CD4-positive, alpha-beta T cell (primary cell): Measurements from ENCODE around the gene CD63. TPM values are rescaled to one million over a fixed set of nuclear protein-coding genes. Genes with fewer than 3 reads are reported as not detected.
A peak's percentile ranks its signal among the peaks of the same experiment; 100 is the strongest.
"Not testable (repeated sequence)": the region's sequence is repeated elsewhere in the genome, so short reads cannot be mapped to it uniquely, and the experiment has no call there.

Experiments
- ATAC-seq: fragments of 200-7000 bp; cut with Tn5 transposase; one replicate; pipeline ENCODE4 v1.10.0; 2022; ENCODE audit warnings: mild to moderate bottlenecking; ENCODE audit not compliant: poor library complexity
- CTCF ChIA-PET: fragments of 350-600 bp; sonication (Branson Sonifier 250); formaldehyde crosslinking; loops from one replicate; lab custom pipeline; 2021; ENCODE audit warnings: antibody characterized with exemption, inconsistent platforms; lab: Charles Lee
- POLR2A ChIA-PET: fragments of 350-600 bp; sonication (Branson Sonifier 250); formaldehyde crosslinking; loops from one replicate; lab custom pipeline; 2021; ENCODE audit warnings: antibody characterized with exemption, inconsistent platforms; lab: Charles Lee
- DNase-seq, 14 experiments: peaks; one replicate each; pipeline ENCODE4 v3.0.0-alpha.2; 2013 to 2020; ENCODE audit warnings: mixed read lengths in 2 of 14
- H3K27ac ChIP-seq, 2 donors: one replicate each; pipeline versions ENCODE4 v1.5.1 to v1.7.0; 2013; ENCODE audit warnings: low read length in 2 of 2, low read depth in 1 of 2, mild to moderate bottlenecking in 1 of 2
- H3K27me3 ChIP-seq, 2 experiments: 1 replicate in 1 of 2; 2 replicates in 1 of 2; pipeline versions ENCODE4 v1.6.1 to v1.7.0; 2013; ENCODE audit warnings: low read length in 2 of 2, control low read depth in 1 of 2, mild to moderate bottlenecking in 1 of 2, moderate library complexity in 1 of 2; ENCODE audit not compliant: insufficient read depth in 2 of 2, control insufficient read depth in 1 of 2
- H3K36me3 ChIP-seq: one replicate; pipeline ENCODE4 v1.6.1; 2013; ENCODE audit warnings: low read length, control low read depth; ENCODE audit not compliant: insufficient read depth
- H3K4me1 ChIP-seq: one replicate; pipeline ENCODE4 v1.6.1; 2013; ENCODE audit warnings: low read length, control low read depth; ENCODE audit not compliant: insufficient read depth
- H3K4me3 ChIP-seq: one replicate; pipeline ENCODE4 v1.5.1; 2013; ENCODE audit warnings: mild to moderate bottlenecking, low read length, moderate library complexity
- H3K9me3 ChIP-seq, 2 experiments: 1 replicate in 1 of 2; 2 replicates in 1 of 2; pipeline versions ENCODE4 v1.6.1 to v1.7.0; 2013; ENCODE audit warnings: low read length in 2 of 2, mild to moderate bottlenecking in 2 of 2, control low read depth in 1 of 2, moderate library complexity in 1 of 2; ENCODE audit not compliant: control insufficient read depth in 1 of 2, insufficient read depth in 1 of 2
- H3K27ac Mint-ChIP-seq: one replicate; pipeline ENCODE4 v1.8.0; 2020; ENCODE audit warnings: mixed read lengths
- H3K27me3 Mint-ChIP-seq: one replicate; pipeline ENCODE4 v1.8.0; 2021; ENCODE audit warnings: mixed read lengths
- H3K36me3 Mint-ChIP-seq: one replicate; pipeline ENCODE4 v1.8.0; 2021; ENCODE audit warnings: low read depth, mixed read lengths
- H3K4me1 Mint-ChIP-seq: one replicate; pipeline ENCODE4 v1.8.0; 2021; ENCODE audit warnings: low read depth, mixed read lengths
- H3K4me3 Mint-ChIP-seq: one replicate; pipeline ENCODE4 v1.8.0; 2020; ENCODE audit warnings: mild to moderate bottlenecking, mixed read lengths
- H3K9me3 Mint-ChIP-seq: one replicate; pipeline ENCODE4 v1.8.0; 2020; ENCODE audit warnings: mixed read lengths
- intact Hi-C, 2 experiments: fragments of 100-400 bp; cut with DNase I in 1 of 2; cut with micrococcal nuclease in 1 of 2; formaldehyde crosslinking; loops; one replicate each; pipeline versions ENCODE4 v1.15.1 to v1.9.0; 2023 to 2025; cut with DNase I, micrococcal nuclease
- total RNA-seq, 174 experiments: library from RNA in 2 of 174; stranded (reverse) in 2 of 174; gene quantifications; one replicate each; pipeline ENCODE4 v1.2.3 and lab custom pipeline; 2021 to 2026
- TF ChIP-seq, protein P1 (sequence below): fragments of 200-600 bp; IDR thresholded peaks from one replicate; pipeline ENCODE4 v1.8.0; 2022; ENCODE audit warnings: antibody characterized with exemption, mild to moderate bottlenecking

The CD63 gene
- total RNA-seq, 2 experiments from 2014 or later = 34.0 to 36.4 TPM

- Histone ChIP-seq H3K36me3 (peaks cover 77% of the 10 kb centered on the region), H3K9me3 (no peaks in the 10 kb centered on the region), H3K27ac (no peak overlapping the region), H3K4me1 (no peaks in the 10 kb centered on the region), H3K4me3 (no peak overlapping the region), H3K27me3 (no peaks in the 10 kb centered on the region)
- H3K9me3 Mint-ChIP-seq = no peaks in the 10 kb centered on the region
- ChIA-PET CTCF (no interaction called here), POLR2A (no interaction called here)
- no peak overlapping the region for H3K4me3 Mint-ChIP-seq
- H3K27me3 Mint-ChIP-seq = no peaks in the 10 kb centered on the region
- peak overlapping the region; percentile 51 for H3K27ac Mint-ChIP-seq
- TF ChIP-seq, protein P1, sequence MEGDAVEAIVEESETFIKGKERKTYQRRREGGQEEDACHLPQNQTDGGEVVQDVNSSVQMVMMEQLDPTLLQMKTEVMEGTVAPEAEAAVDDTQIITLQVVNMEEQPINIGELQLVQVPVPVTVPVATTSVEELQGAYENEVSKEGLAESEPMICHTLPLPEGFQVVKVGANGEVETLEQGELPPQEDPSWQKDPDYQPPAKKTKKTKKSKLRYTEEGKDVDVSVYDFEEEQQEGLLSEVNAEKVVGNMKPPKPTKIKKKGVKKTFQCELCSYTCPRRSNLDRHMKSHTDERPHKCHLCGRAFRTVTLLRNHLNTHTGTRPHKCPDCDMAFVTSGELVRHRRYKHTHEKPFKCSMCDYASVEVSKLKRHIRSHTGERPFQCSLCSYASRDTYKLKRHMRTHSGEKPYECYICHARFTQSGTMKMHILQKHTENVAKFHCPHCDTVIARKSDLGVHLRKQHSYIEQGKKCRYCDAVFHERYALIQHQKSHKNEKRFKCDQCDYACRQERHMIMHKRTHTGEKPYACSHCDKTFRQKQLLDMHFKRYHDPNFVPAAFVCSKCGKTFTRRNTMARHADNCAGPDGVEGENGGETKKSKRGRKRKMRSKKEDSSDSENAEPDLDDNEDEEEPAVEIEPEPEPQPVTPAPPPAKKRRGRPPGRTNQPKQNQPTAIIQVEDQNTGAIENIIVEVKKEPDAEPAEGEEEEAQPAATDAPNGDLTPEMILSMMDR = no peak
- ATAC-seq (no peak), DNase-seq (no peak)
- intact Hi-C loops = no loop called here
- peaks cover 71% of the 10 kb centered on the region for H3K36me3 Mint-ChIP-seq
- H3K4me1 Mint-ChIP-seq = no peaks in the 10 kb centered on the region
Measured at GRCh38 chr12:55760663-55761062, 31.9 kb upstream of the CD63 start.

DNA sequence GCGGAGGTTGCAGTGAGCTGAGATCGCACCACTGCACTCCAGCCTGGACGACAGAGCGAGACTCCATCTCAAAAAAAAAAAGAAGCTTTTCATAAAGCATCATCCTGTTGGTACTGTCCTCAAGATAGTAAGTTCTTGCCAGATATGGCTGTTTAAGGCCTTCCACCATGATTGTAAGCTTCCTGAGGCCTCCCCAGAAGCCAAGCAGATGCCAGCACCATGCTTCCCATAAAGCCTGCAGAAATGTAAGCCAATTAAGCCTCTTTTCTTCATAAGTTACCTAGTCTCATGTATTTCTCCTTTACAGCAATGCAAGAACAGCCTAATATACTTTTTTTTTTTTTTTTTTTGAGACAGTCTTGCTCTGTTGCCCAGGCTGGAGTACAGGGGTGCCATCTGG, 29.8 kb upstream of the CD63 start:
- H3K27ac ChIP-seq, H3K4me1 Mint-ChIP-seq, ATAC-seq, H3K9me3 ChIP-seq, H3K4me1 ChIP-seq, H3K27me3 Mint-ChIP-seq, H3K4me3 Mint-ChIP-seq, H3K9me3 Mint-ChIP-seq, intact Hi-C loops, H3K27ac Mint-ChIP-seq, H3K4me3 ChIP-seq, DNase-seq, H3K27me3 ChIP-seq: not testable (repeated sequence)
- ChIA-PET CTCF (interaction anchor here (1.1 kb wide), 1 partner anchor 15 kb away, joined by 3 read pairs; no protein-coding TSS in a partner anchor), POLR2A (interaction anchor here (0.6 to 0.9 kb wide), 2 partner anchors 189 to 216 kb away, joined by 3 read pairs; partner anchors contain the start of gene RAB5B)
- H3K36me3 ChIP-seq = peaks cover 82% of the 10 kb centered on the region
- peaks cover 79% of the 10 kb centered on the region for H3K36me3 Mint-ChIP-seq

DNA sequence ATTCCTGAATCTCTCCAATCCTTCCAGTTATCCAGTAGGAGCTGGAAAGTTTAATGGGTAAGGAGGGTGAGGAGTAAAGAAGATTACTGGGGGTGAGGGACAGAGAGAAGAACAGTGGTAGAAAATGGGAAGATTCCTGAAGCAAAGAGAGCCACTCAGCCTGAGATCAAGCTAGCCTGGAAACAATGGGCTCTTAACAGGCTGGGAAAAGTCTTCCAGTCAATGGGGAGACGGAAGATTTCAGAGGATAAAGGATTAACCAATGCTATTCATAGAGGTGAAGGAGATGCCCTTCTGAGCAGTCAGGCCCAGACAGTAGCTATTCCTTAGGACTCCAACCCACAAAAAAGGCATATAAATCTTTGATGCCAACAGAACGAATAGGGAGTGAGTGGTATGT, 28.9 kb upstream of the CD63 start:
- H3K36me3 ChIP-seq = peaks cover 88% of the 10 kb centered on the region

More for the DNA sequence above, 28.9 kb upstream of the CD63 start:
- TF ChIP-seq, protein P1 = no peak
- CTCF ChIA-PET = interaction anchor here (1.3 kb wide), 1 partner anchor 19 kb away, joined by 5 read pairs; no protein-coding TSS in a partner anchor
- H3K9me3 Mint-ChIP-seq = no peaks in the 10 kb centered on the region
- no peaks in the 10 kb centered on the region for H3K27me3 Mint-ChIP-seq
- POLR2A ChIA-PET = interaction anchor here (0.9 to 1.8 kb wide), 3 partner anchors 10 to 216 kb away, joined by 3 to 6 read pairs (median 4); partner anchors contain the start of gene RAB5B
- H3K4me3 Mint-ChIP-seq = no peak overlapping the region
- no peaks in the 10 kb centered on the region for H3K9me3 ChIP-seq
- no peaks in the 10 kb centered on the region for H3K27me3 ChIP-seq
- DNase-seq = no peak
- no peaks in the 10 kb centered on the region for H3K4me1 ChIP-seq
- no peaks in the 10 kb centered on the region for H3K4me1 Mint-ChIP-seq
- H3K4me3 ChIP-seq = no peak overlapping the region
- H3K36me3 Mint-ChIP-seq = peaks cover 81% of the 10 kb centered on the region
- peak overlapping the region; percentile 21 for H3K27ac Mint-ChIP-seq
- ATAC-seq = no peak
- intact Hi-C loops = no loop called here
- H3K27ac ChIP-seq = no peak overlapping the region
